BE2C (cell line): Measurements from ENCODE around the gene FBXL13.
"Not testable (repeated sequence)": the region's sequence is repeated elsewhere in the genome, so short reads cannot be mapped to it uniquely, and the experiment has no call there.

Experiments
- DNase-seq: peaks from one replicate; pipeline ENCODE4 v3.0.0-alpha.2; 2020
- H3K27me3 ChIP-seq: fragments of 250-450 bp; sonication (Bioruptor Pico); 2 replicates; pipeline ENCODE4 v1.5.1; 2020; ENCODE audit warnings: mild to moderate bottlenecking
- H3K36me3 ChIP-seq: fragments of 250-450 bp; sonication (Bioruptor Pico); 2 replicates; pipeline ENCODE4 v1.5.1; 2020; ENCODE audit warnings: mild to moderate bottlenecking
- H3K4me1 ChIP-seq: fragments of 250-450 bp; sonication (Bioruptor Pico); 2 replicates; pipeline ENCODE4 v1.5.1; 2020
- H3K4me3 ChIP-seq: 2 replicates; pipeline ENCODE4 v1.5.1; 2011; ENCODE audit warnings: low read depth, low read length
- H3K9me3 ChIP-seq: fragments of 250-450 bp; sonication (Bioruptor Pico); 2 replicates; pipeline ENCODE4 v1.5.1; 2020
- CTCF ChIP-seq: IDR thresholded peaks from 2 replicates; pipeline ENCODE4 v1.5.1; 2012; ENCODE audit warnings: mild to moderate bottlenecking, low read depth, low read length

The FBXL13 gene

GRCh38 chr7:102916881-102917280 lies 157.7 kb downstream of the FBXL13 start:
- no peaks in the 10 kb centered on the region for H3K9me3 ChIP-seq
- DNase-seq, result no peak
- no peaks in the 10 kb centered on the region for H3K27me3 ChIP-seq
- no peak for TF ChIP-seq CTCF
- H3K4me3 ChIP-seq, result no peak overlapping the region
- no peaks in the 10 kb centered on the region for H3K4me1 ChIP-seq
- H3K36me3 ChIP-seq, result no peaks in the 10 kb centered on the region

- TF ChIP-seq CTCF, result no peak
- no peak for DNase-seq
- Histone ChIP-seq H3K4me1 (no peaks in the 10 kb centered on the region), H3K36me3 (no peaks in the 10 kb centered on the region), H3K4me3 (no peak overlapping the region), H3K27me3 (no peaks in the 10 kb centered on the region), H3K9me3 (no peaks in the 10 kb centered on the region)
These were observed 158.2 kb downstream of the FBXL13 start for GRCh38 chr7:102916426-102916825.

- DNase-seq, result no peak
- no peaks in the 10 kb centered on the region for H3K27me3 ChIP-seq
- no peaks in the 10 kb centered on the region for H3K36me3 ChIP-seq
- H3K9me3 ChIP-seq, result no peaks in the 10 kb centered on the region
- H3K4me3 ChIP-seq, result no peak overlapping the region
- TF ChIP-seq CTCF, result no peak
- no peaks in the 10 kb centered on the region for H3K4me1 ChIP-seq
These were observed 160.0 kb downstream of the FBXL13 start for GRCh38 chr7:102914585-102914984.

GRCh38 chr7:102913826-102914225 lies 160.8 kb downstream of the FBXL13 start:
- TF ChIP-seq CTCF, result no peak
- Histone ChIP-seq H3K9me3 (no peaks in the 10 kb centered on the region), H3K36me3 (no peaks in the 10 kb centered on the region), H3K4me3 (no peak overlapping the region), H3K27me3 (no peaks in the 10 kb centered on the region), H3K4me1 (no peaks in the 10 kb centered on the region)
- DNase-seq, result no peak

GRCh38 chr7:102912742-102913141 lies 161.9 kb downstream of the FBXL13 start, which contains the start of gene LRRC17:
Gene LRRC17 (plus strand): TSS chr7:102913000. CDS start chr7:102933914, 20,914 bp downstream.
- no peaks in the 10 kb centered on the region for H3K36me3 ChIP-seq
- TF ChIP-seq CTCF, result no peak
- H3K4me3 ChIP-seq, result no peak within 1 kb of the TSS
- no peaks in the 10 kb centered on the region for H3K4me1 ChIP-seq
- no peaks in the 10 kb centered on the region for H3K9me3 ChIP-seq
- DNase-seq, result no peak
- no peaks in the 10 kb centered on the region for H3K27me3 ChIP-seq

- Histone ChIP-seq H3K27me3 (no peaks in the 10 kb centered on the region), H3K36me3 (no peaks in the 10 kb centered on the region), H3K4me1 (no peaks in the 10 kb centered on the region), H3K9me3 (no peaks in the 10 kb centered on the region), H3K4me3 (no peak overlapping the region)
- TF ChIP-seq CTCF, result no peak
- DNase-seq, result no peak
These were observed 165.9 kb downstream of the FBXL13 start for GRCh38 chr7:102908676-102909075.

GRCh38 chr7:102903576-102903975 lies 171.0 kb downstream of the FBXL13 start:
- H3K36me3 ChIP-seq, DNase-seq, H3K9me3 ChIP-seq, H3K27me3 ChIP-seq, H3K4me1 ChIP-seq, H3K4me3 ChIP-seq: not testable (repeated sequence)

- not testable (repeated sequence) for H3K36me3 ChIP-seq, DNase-seq, H3K4me3 ChIP-seq, H3K27me3 ChIP-seq, H3K9me3 ChIP-seq, H3K4me1 ChIP-seq
These were observed 172.5 kb downstream of the FBXL13 start for GRCh38 chr7:102902052-102902451.
